HCT116 (cell line): ENCODE data around the gene WDR64. TPM values are rescaled to one million over a fixed set of nuclear protein-coding genes. Genes with fewer than 3 reads are reported as not detected.

Source experiments
- ATAC-seq: fragments of 200-7000 bp; cut with Tn5 transposase; 2 replicates; pipeline ENCODE4 v1.9.1; 2020; ENCODE audit warnings: mild to moderate bottlenecking, moderate library complexity
- BruUV-seq: library from RNA; stranded (reverse); fragments of 400-500 nt; replicated peaks from 2 replicates; lab custom pipeline; 2021; lab: Mats Ljungman, UMichigan
- CTCF ChIA-PET: fragments of 300-600 bp; sonication (Branson Sonifier 250); formaldehyde crosslinking; loops from one replicate; lab custom pipeline; 2021; ENCODE audit warnings: antibody characterized with exemption; lab: Charles Lee
- POLR2A ChIA-PET: fragments of 300-600, 350-600 bp; sonication (Branson Sonifier 250); formaldehyde crosslinking; loops from one replicate; lab custom pipeline; 2021; ENCODE audit warnings: antibody characterized with exemption; lab: Charles Lee
- RAD21 ChIA-PET, 2 experiments: fragments of 300-600 bp; sonication (Branson Sonifier 250); formaldehyde crosslinking; loops; one replicate each; lab custom pipeline; 2023; ENCODE audit warnings: low total read pairs in 2 of 2; ENCODE audit not compliant: uncharacterized antibody in 2 of 2, unreplicated experiment in 2 of 2, low non-redundant PET in 1 of 2; lab: Charles Lee
- DNase-seq: peaks from one replicate; pipeline ENCODE4 v3.0.0-alpha.2; 2010; ENCODE audit warnings: low read depth, low spot score
- H2AFZ ChIP-seq: fragments of 200-600 bp; shearing (Covaris generic), sonication (generic); 2 replicates; pipeline ENCODE4 v1.6.1; 2017; ENCODE audit warnings: low read depth, mixed run types, mixed read lengths, antibody characterized with exemption, low read length; ENCODE audit not compliant: poor library complexity, severe bottlenecking
- H3K27ac ChIP-seq: 2 replicates; pipeline ENCODE4 v1.5.1; 2012; ENCODE audit warnings: low read depth, low read length
- H3K27me3 ChIP-seq: fragments of 200-600 bp; sonication (generic); 2 replicates; pipeline ENCODE4 v1.6.1; 2016; ENCODE audit warnings: mixed run types, low read length, mixed read lengths; ENCODE audit not compliant: insufficient read depth
- H3K36me3 ChIP-seq, 2 experiments: fragments of 200-500 bp in 1 of 2; fragments of 200-600 bp in 1 of 2; sonication (Bioruptor generic) in 1 of 2; sonication (generic) in 1 of 2; 2 replicates each; pipeline versions ENCODE4 v1.5.1 to v1.6.1; 2014 to 2016; ENCODE audit warnings: low read length in 2 of 2, inconsistent platforms in 1 of 2, mixed read lengths in 1 of 2, mixed run types in 1 of 2; ENCODE audit not compliant: insufficient read depth in 2 of 2, control insufficient read depth in 1 of 2
- H3K4me1 ChIP-seq, 2 experiments: fragments of 200-600 bp in 1 of 2; sonication (generic) in 1 of 2; 2 replicates each; pipeline versions ENCODE4 v1.5.1 to v1.6.1; 2012 to 2017; ENCODE audit warnings: low read length in 2 of 2, inconsistent platforms in 1 of 2, mild to moderate bottlenecking in 1 of 2, mixed read lengths in 1 of 2, mixed run types in 1 of 2, moderate library complexity in 1 of 2; ENCODE audit not compliant: insufficient read depth in 2 of 2, control insufficient read depth in 1 of 2
- H3K4me2 ChIP-seq: fragments of 200-600 bp; sonication (generic); 2 replicates; pipeline ENCODE4 v1.6.1; 2017; ENCODE audit warnings: mixed run types, low read length, mixed read lengths
- H3K4me3 ChIP-seq, 2 experiments: fragments of 200-600 bp in 1 of 2; sonication (generic) in 1 of 2; replicated peaks in 1 of 2; 2 replicates each; pipeline ENCODE4 v1.5.1; 2011 to 2016; ENCODE audit warnings: low read length in 2 of 2, control low read depth in 1 of 2, low read depth in 1 of 2, mild to moderate bottlenecking in 1 of 2, mixed read lengths in 1 of 2, mixed run types in 1 of 2
- H3K79me2 ChIP-seq: fragments of 200-600 bp; sonication (generic); 2 replicates; pipeline ENCODE4 v1.6.1; 2017; ENCODE audit warnings: mild to moderate bottlenecking, mixed run types, low read length, moderate library complexity, mixed read lengths; ENCODE audit not compliant: insufficient read depth
- H3K9ac ChIP-seq: fragments of 200-600 bp; sonication (generic); 2 replicates; pipeline ENCODE4 v1.6.1; 2016; ENCODE audit warnings: low read length, mixed read lengths
- H3K9me2 ChIP-seq: fragments of 200-600 bp; sonication (generic), shearing (Covaris generic); 2 replicates; pipeline ENCODE4 v1.6.1; 2017; ENCODE audit warnings: mixed run types, mild to moderate bottlenecking, moderate library complexity; ENCODE audit not compliant: insufficient read depth
- H3K9me3 ChIP-seq, 2 experiments: fragments of 200-500 bp in 1 of 2; fragments of 200-600 bp in 1 of 2; sonication (Bioruptor generic) in 1 of 2; sonication (generic) in 1 of 2; 2 replicates each; pipeline ENCODE4 v1.6.1; 2014 to 2017; ENCODE audit warnings: low read length in 2 of 2, mixed read lengths in 2 of 2, inconsistent platforms in 1 of 2, low read depth in 1 of 2, mild to moderate bottlenecking in 1 of 2, mixed run types in 1 of 2, moderate library complexity in 1 of 2; ENCODE audit not compliant: control insufficient read depth in 1 of 2, insufficient read depth in 1 of 2
- H4K20me1 ChIP-seq: fragments of 200-600 bp; sonication (generic), shearing (Covaris generic); 2 replicates; pipeline ENCODE4 v1.6.1; 2017; ENCODE audit warnings: mixed run types, mild to moderate bottlenecking, moderate library complexity; ENCODE audit not compliant: insufficient read depth
- CTCF ChIP-seq, 3 experiments: fragments of 200-600 bp in 1 of 3; sonication (generic) in 1 of 3; IDR thresholded peaks in 2 of 3; conservative IDR thresholded peaks in 1 of 3; 2 replicates each; pipeline ENCODE4 v1.5.1; 2012 to 2017; ENCODE audit warnings: low read depth in 2 of 3, low read length in 2 of 3, antibody characterized with exemption in 1 of 3, borderline replicate concordance in 1 of 3, control low read depth in 1 of 3, mild to moderate bottlenecking in 1 of 3, mixed read lengths in 1 of 3, mixed run types in 1 of 3, moderate library complexity in 1 of 3; ENCODE audit not compliant: insufficient read depth in 1 of 3
- JUND ChIP-seq: IDR thresholded peaks from 2 replicates; pipeline ENCODE4 v1.6.1; 2012
- SP1 ChIP-seq: IDR thresholded peaks from 2 replicates; pipeline ENCODE4 v1.6.1; 2012; ENCODE audit warnings: low read depth
- TCF7L2 ChIP-seq: IDR thresholded peaks from 2 replicates; pipeline ENCODE4 v1.7.0; 2011; ENCODE audit warnings: borderline replicate concordance, inconsistent platforms; ENCODE audit not compliant: insufficient read depth, insufficient read length; ENCODE audit errors: extremely low read depth
- intact Hi-C: fragments of 100-400 bp; cut with micrococcal nuclease; formaldehyde crosslinking; loops from 2 replicates; pipeline ENCODE4 v1.10.0; 2022
- total RNA-seq: library from RNA; stranded (reverse); gene quantifications from one replicate; pipeline ENCODE4 v1.2.1, GENCODE V29; 2021; ENCODE audit not compliant: unreplicated experiment
- TF ChIP-seq, protein P1 (sequence below): IDR thresholded peaks from 2 replicates; pipeline ENCODE4 v1.6.1; 2011; ENCODE audit warnings: mild to moderate bottlenecking, low read length, moderate library complexity; ENCODE audit not compliant: insufficient replicate concordance; ENCODE audit errors: extremely low read depth

The WDR64 gene
- total RNA-seq, 1 experiment from 2014 or later, result not detected

DNA sequence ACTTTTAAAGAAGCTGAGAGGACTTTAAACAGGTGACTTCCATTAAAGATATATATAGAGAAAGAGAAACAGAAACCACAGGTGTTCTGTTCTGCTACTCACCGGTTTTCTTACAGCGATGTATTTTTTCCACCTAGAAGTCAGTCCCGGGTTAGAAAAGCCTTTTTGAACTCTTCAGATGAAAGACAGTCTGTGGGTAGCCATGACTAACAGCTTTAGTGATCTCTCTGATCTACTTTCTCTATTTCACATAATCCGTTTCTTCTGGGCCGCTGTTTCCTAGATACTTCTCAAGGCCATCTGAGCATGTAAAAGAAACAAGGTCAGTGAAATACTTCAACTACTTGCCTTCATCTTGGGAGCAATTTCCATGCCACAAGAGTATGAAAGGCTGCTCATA, 25.1 kb downstream of the WDR64 start:
- H3K4me3 ChIP-seq, result no peak overlapping the region
- no peaks in the 10 kb centered on the region for H3K4me1 ChIP-seq
- H3K4me2 ChIP-seq, result no peak overlapping the region
- no TSS peak for BruUV-seq
- intact Hi-C loops, result no loop called here
- DNase-seq (no peak), ATAC-seq (no peak)
- no peaks in the 10 kb centered on the region for H3K9me2 ChIP-seq
- H3K9me3 ChIP-seq, result no peaks in the 10 kb centered on the region
- ChIA-PET POLR2A (no interaction called here), RAD21 (no interaction called here), CTCF (no interaction called here)
- TF ChIP-seq CTCF (IDR thresholded peaks at IDR 0.05 in 2 of 3, conservative IDR thresholded peaks at IDR 0.05 in 1 of 3; ENCODE audit: borderline replicate concordance in 1 of 3, insufficient read depth in 1 of 3, low read depth in 2 of 3, low read length in 2 of 3) (no peak), JUND (no peak), TCF7L2 (peak; percentile 42), SP1 (no peak)
- TF ChIP-seq, protein P1, sequence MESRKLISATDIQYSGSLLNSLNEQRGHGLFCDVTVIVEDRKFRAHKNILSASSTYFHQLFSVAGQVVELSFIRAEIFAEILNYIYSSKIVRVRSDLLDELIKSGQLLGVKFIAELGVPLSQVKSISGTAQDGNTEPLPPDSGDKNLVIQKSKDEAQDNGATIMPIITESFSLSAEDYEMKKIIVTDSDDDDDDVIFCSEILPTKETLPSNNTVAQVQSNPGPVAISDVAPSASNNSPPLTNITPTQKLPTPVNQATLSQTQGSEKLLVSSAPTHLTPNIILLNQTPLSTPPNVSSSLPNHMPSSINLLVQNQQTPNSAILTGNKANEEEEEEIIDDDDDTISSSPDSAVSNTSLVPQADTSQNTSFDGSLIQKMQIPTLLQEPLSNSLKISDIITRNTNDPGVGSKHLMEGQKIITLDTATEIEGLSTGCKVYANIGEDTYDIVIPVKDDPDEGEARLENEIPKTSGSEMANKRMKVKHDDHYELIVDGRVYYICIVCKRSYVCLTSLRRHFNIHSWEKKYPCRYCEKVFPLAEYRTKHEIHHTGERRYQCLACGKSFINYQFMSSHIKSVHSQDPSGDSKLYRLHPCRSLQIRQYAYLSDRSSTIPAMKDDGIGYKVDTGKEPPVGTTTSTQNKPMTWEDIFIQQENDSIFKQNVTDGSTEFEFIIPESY, result no peak
- no peak overlapping the region for H3K9ac ChIP-seq
- H3K79me2 ChIP-seq, result no peaks in the 10 kb centered on the region
- H3K27ac ChIP-seq, result no peak overlapping the region
- no peaks in the 10 kb centered on the region for H3K36me3 ChIP-seq
- no peaks in the 10 kb centered on the region for H4K20me1 ChIP-seq
- H3K27me3 ChIP-seq, result peaks cover 12% of the 10 kb centered on the region; the same call in 1 of the 2 replicates
- no peak overlapping the region for H2AFZ ChIP-seq
